WTC11 (cell line): ENCODE results near the gene ARHGEF12. TPM values are rescaled to one million over a fixed set of nuclear protein-coding genes. Genes with fewer than 3 reads are reported as not detected.

Source experiments
- ATAC-seq: fragments of 200-7000 bp; cut with Tn5 transposase; 2 replicates; pipeline ENCODE4 v1.10.0; 2021; ENCODE audit warnings: mild to moderate bottlenecking, moderate library complexity
- CTCF ChIA-PET: fragments of 300-600 bp; sonication (Branson Sonifier 250); formaldehyde crosslinking; loops from one replicate; lab custom pipeline; 2021; ENCODE audit warnings: antibody characterized with exemption; lab: Charles Lee
- POLR2A ChIA-PET: fragments of 350-600 bp; sonication (Branson Sonifier 250); formaldehyde crosslinking; loops from one replicate; lab custom pipeline; 2021; ENCODE audit warnings: antibody characterized with exemption; lab: Charles Lee
- DNase-seq: peaks from one replicate; pipeline ENCODE4 v3.0.0; 2021; ENCODE audit warnings: low spot score
- H3K27ac Mint-ChIP-seq: 2 replicates; pipeline ENCODE4 v1.8.0; 2021; ENCODE audit warnings: mixed read lengths
- H3K27me3 Mint-ChIP-seq: 2 replicates; pipeline ENCODE4 v1.8.0; 2021; ENCODE audit warnings: low read depth, mild to moderate bottlenecking, moderate library complexity, mixed read lengths
- H3K36me3 Mint-ChIP-seq: 2 replicates; pipeline ENCODE4 v1.8.0; 2021; ENCODE audit warnings: mixed read lengths
- H3K4me1 Mint-ChIP-seq: 2 replicates; pipeline ENCODE4 v1.8.0; 2022; ENCODE audit warnings: mixed read lengths
- H3K4me3 Mint-ChIP-seq: 2 replicates; pipeline ENCODE4 v1.8.0; 2021; ENCODE audit warnings: mild to moderate bottlenecking, moderate library complexity, mixed read lengths
- H3K9me3 Mint-ChIP-seq: 2 replicates; pipeline ENCODE4 v1.8.0; 2021; ENCODE audit warnings: mixed read lengths
- CREM ChIP-seq: sonication (generic); formaldehyde crosslinking; IDR thresholded peaks from 2 replicates; pipeline ENCODE4 v1.8.1; 2022; ENCODE audit warnings: mild to moderate bottlenecking, missing genetic modification reagents, moderate library complexity
- E2F1 ChIP-seq: sonication (generic); formaldehyde crosslinking; IDR thresholded peaks from 2 replicates; pipeline ENCODE4 v1.8.0; 2022; ENCODE audit warnings: mild to moderate bottlenecking, missing genetic modification reagents
- E2F4 ChIP-seq: sonication (generic); formaldehyde crosslinking; IDR thresholded peaks from 2 replicates; pipeline ENCODE4 v1.8.1; 2022; ENCODE audit warnings: low read depth, mild to moderate bottlenecking, moderate library complexity, missing genetic modification reagents, borderline replicate concordance
- E2F5 ChIP-seq: sonication (generic); formaldehyde crosslinking; IDR thresholded peaks from 2 replicates; pipeline ENCODE4 v1.8.1; 2022; ENCODE audit warnings: mild to moderate bottlenecking, moderate library complexity, missing genetic modification reagents
- EMX1 ChIP-seq: fragments of 250-450 bp; sonication (Bioruptor Pico); IDR thresholded peaks from 2 replicates; pipeline ENCODE4 v1.8.0; 2021; ENCODE audit warnings: mild to moderate bottlenecking
- ETV6 ChIP-seq: sonication (generic); formaldehyde crosslinking; IDR thresholded peaks from 2 replicates; pipeline ENCODE4 v1.8.1; 2022; ENCODE audit warnings: mild to moderate bottlenecking, missing genetic modification reagents
- GABPB1 ChIP-seq: sonication (generic); formaldehyde crosslinking; IDR thresholded peaks from 2 replicates; pipeline ENCODE4 v1.8.1; 2023; ENCODE audit warnings: mild to moderate bottlenecking, missing genetic modification reagents
- IRF1 ChIP-seq: sonication (generic); formaldehyde crosslinking; IDR thresholded peaks from 2 replicates; pipeline ENCODE4 v1.8.0; 2023; ENCODE audit warnings: missing genetic modification reagents
- IRF2 ChIP-seq: sonication (generic); formaldehyde crosslinking; IDR thresholded peaks from 2 replicates; pipeline ENCODE4 v1.8.0; 2022; ENCODE audit warnings: low read depth, missing genetic modification reagents, borderline replicate concordance
- KAT7 ChIP-seq: sonication (generic); formaldehyde crosslinking; IDR thresholded peaks from 2 replicates; pipeline ENCODE4 v1.8.1; 2023; ENCODE audit warnings: missing genetic modification reagents, mild to moderate bottlenecking, borderline replicate concordance
- MLX ChIP-seq: sonication (generic); formaldehyde crosslinking; IDR thresholded peaks from 2 replicates; pipeline ENCODE4 v1.8.1; 2023; ENCODE audit warnings: mild to moderate bottlenecking, missing genetic modification reagents, moderate library complexity
- NFE2L1 ChIP-seq: sonication (generic); formaldehyde crosslinking; IDR thresholded peaks from 2 replicates; pipeline ENCODE4 v1.8.1; 2023; ENCODE audit warnings: missing genetic modification reagents
- NR1H2 ChIP-seq: sonication (generic); formaldehyde crosslinking; IDR thresholded peaks from 2 replicates; pipeline ENCODE4 v1.9.0; 2021; ENCODE audit warnings: mild to moderate bottlenecking, moderate library complexity, missing genetic modification reagents
- RORB ChIP-seq: fragments of 250-450 bp; sonication (Bioruptor Pico); IDR thresholded peaks from 2 replicates; pipeline ENCODE4 v1.9.0; 2021; ENCODE audit warnings: mild to moderate bottlenecking
- SMAD3 ChIP-seq: sonication (generic); formaldehyde crosslinking; IDR thresholded peaks from 2 replicates; pipeline ENCODE4 v1.8.0; 2022; ENCODE audit warnings: missing genetic modification reagents, mild to moderate bottlenecking, borderline replicate concordance
- SMAD4 ChIP-seq: sonication (generic); formaldehyde crosslinking; IDR thresholded peaks from 2 replicates; pipeline ENCODE4 v1.8.0; 2022; ENCODE audit warnings: mild to moderate bottlenecking, missing genetic modification reagents
- TCF7 ChIP-seq: sonication (generic); formaldehyde crosslinking; IDR thresholded peaks from 2 replicates; pipeline ENCODE4 v1.8.0; 2022; ENCODE audit warnings: mild to moderate bottlenecking, low read depth, missing genetic modification reagents, moderate library complexity
- TEAD1 ChIP-seq: sonication (generic); formaldehyde crosslinking; IDR thresholded peaks from 2 replicates; pipeline ENCODE4 v1.8.0; 2022; ENCODE audit warnings: mild to moderate bottlenecking, missing genetic modification reagents
- ZNF317 ChIP-seq: sonication (generic); formaldehyde crosslinking; IDR thresholded peaks from 2 replicates; pipeline ENCODE4 v1.8.1; 2023; ENCODE audit warnings: low read depth, mild to moderate bottlenecking, moderate library complexity, missing genetic modification reagents, borderline replicate concordance
- ZNF423 ChIP-seq: fragments of 250-450 bp; sonication (Bioruptor Pico); IDR thresholded peaks from 2 replicates; pipeline ENCODE4 v2.1.2; 2022; ENCODE audit warnings: mild to moderate bottlenecking, moderate library complexity
- ZNF532 ChIP-seq: fragments of 250-450 bp; sonication (Bioruptor Pico); IDR thresholded peaks from 2 replicates; pipeline ENCODE4 v1.9.0; 2021; ENCODE audit warnings: mild to moderate bottlenecking, borderline replicate concordance
- total RNA-seq: library from RNA; stranded (reverse); gene quantifications from 3 replicates; pipeline ENCODE4 v1.2.3, GENCODE V29; 2021

The ARHGEF12 gene
- total RNA-seq, 1 experiment from 2014 or later: 35.8 TPM

- TF ChIP-seq E2F5 (CRISPR knock-in tag): no peak
- no peak for TF ChIP-seq ZNF317 (CRISPR knock-in tag)
- TF ChIP-seq, all 79 proteins: peak for 0
Observed at GRCh38 chr11:120385110-120385509, 48.9 kb downstream of the ARHGEF12 start (continued).

GRCh38 chr11:120385655-120386054, 49.4 kb downstream of the ARHGEF12 start:
- Mint-ChIP-seq H3K4me1 (peaks cover 35% of the 10 kb centered on the region), H3K4me3 (no peak overlapping the region), H3K9me3 (peaks cover 28% of the 10 kb centered on the region), H3K36me3 (peaks cover 22% of the 10 kb centered on the region), H3K27me3 (no peaks in the 10 kb centered on the region), H3K27ac (no peak overlapping the region)
- DNase-seq (no peak), ATAC-seq (no peak)
- POLR2A ChIA-PET: no interaction called here
- no peak for TF ChIP-seq KAT7 (CRISPR knock-in tag)
- TF ChIP-seq ZNF532: no peak
- no peak for TF ChIP-seq IRF1 (CRISPR knock-in tag)
- no peak for TF ChIP-seq E2F1 (CRISPR knock-in tag)
- TF ChIP-seq SMAD4 (CRISPR knock-in tag): no peak
- TF ChIP-seq TEAD1 (CRISPR knock-in tag): no peak
- no peak for TF ChIP-seq E2F4 (CRISPR knock-in tag)
- TF ChIP-seq ETV6 (CRISPR knock-in tag): no peak
- TF ChIP-seq NFE2L1 (CRISPR knock-in tag): no peak
- TF ChIP-seq GABPB1: no peak
- CTCF ChIA-PET: interaction anchor here (1.0 to 2.3 kb wide), 5 partner anchors 13 to 51 kb away, joined by 3 to 9 read pairs (median 4); no protein-coding TSS in a partner anchor

GRCh38 chr11:120386318-120386717, 50.1 kb downstream of the ARHGEF12 start:
- no peak overlapping the region for H3K27ac Mint-ChIP-seq
- H3K36me3 Mint-ChIP-seq: peaks cover 22% of the 10 kb centered on the region
- no peak for DNase-seq
- no peak overlapping the region for H3K4me3 Mint-ChIP-seq
- ATAC-seq: no peak
- ChIA-PET CTCF (interaction anchor here (0.7 to 2.3 kb wide), 6 partner anchors 9 to 137 kb away, joined by 3 to 9 read pairs (median 4); no protein-coding TSS in a partner anchor), POLR2A (no interaction called here)
- peaks cover 28% of the 10 kb centered on the region for H3K9me3 Mint-ChIP-seq
- peaks cover 37% of the 10 kb centered on the region for H3K4me1 Mint-ChIP-seq
- no peaks in the 10 kb centered on the region for H3K27me3 Mint-ChIP-seq
- TF ChIP-seq RORB (CRISPR knock-in tag): no peak
- no peak for TF ChIP-seq IRF2 (CRISPR knock-in tag)
- no peak for TF ChIP-seq EMX1 (CRISPR knock-in tag)
- no peak for TF ChIP-seq MLX (CRISPR knock-in tag)
- no peak for TF ChIP-seq ZNF423 (CRISPR knock-in tag)
- no peak for TF ChIP-seq NFE2L1 (CRISPR knock-in tag)
- TF ChIP-seq CREM (CRISPR knock-in tag): no peak
- TF ChIP-seq E2F1 (CRISPR knock-in tag): no peak
- no peak for TF ChIP-seq SMAD3 (CRISPR knock-in tag)
- no peak for TF ChIP-seq TCF7 (CRISPR knock-in tag)
- TF ChIP-seq NR1H2 (CRISPR knock-in tag): no peak
